H9 (cell line): ENCODE measurements around the gene MYO10. TPM values are rescaled to one million over a fixed set of nuclear protein-coding genes. Genes with fewer than 3 reads are reported as not detected.

ENCODE experiments used
- DNase-seq: peaks from one replicate; pipeline ENCODE4 v3.0.0-alpha.2; 2017
- H2AFZ ChIP-seq: one replicate; pipeline ENCODE4 v1.6.1; 2013; ENCODE audit warnings: mild to moderate bottlenecking, low read length, control low read depth, moderate library complexity
- H2AK5ac ChIP-seq: 2 replicates; pipeline ENCODE4 v1.6.1; 2013; ENCODE audit warnings: low read length, control low read depth, mixed read lengths; ENCODE audit not compliant: insufficient read length
- H2BK120ac ChIP-seq: one replicate; pipeline ENCODE4 v1.6.1; 2013; ENCODE audit warnings: low read depth, mild to moderate bottlenecking, low read length, control low read depth, inconsistent platforms; ENCODE audit not compliant: poor library complexity, severe bottlenecking
- H2BK12ac ChIP-seq: 2 replicates; pipeline ENCODE4 v1.6.1; 2013; ENCODE audit warnings: low read length, control low read depth, mixed read lengths, low read depth; ENCODE audit not compliant: insufficient read length
- H2BK15ac ChIP-seq: 2 replicates; pipeline ENCODE4 v1.6.1; 2013; ENCODE audit warnings: low read depth, low read length, control low read depth
- H2BK20ac ChIP-seq: one replicate; pipeline ENCODE4 v1.6.1; 2013; ENCODE audit warnings: low read depth, mild to moderate bottlenecking, low read length, control low read depth, inconsistent platforms; ENCODE audit not compliant: poor library complexity, severe bottlenecking
- H2BK5ac ChIP-seq: 2 replicates; pipeline ENCODE4 v1.6.1; 2013; ENCODE audit warnings: low read length, control low read depth, mixed read lengths; ENCODE audit not compliant: insufficient read length
- H3K14ac ChIP-seq: 2 replicates; pipeline ENCODE4 v1.6.1; 2013; ENCODE audit warnings: low read length, control low read depth; ENCODE audit not compliant: insufficient read depth
- H3K18ac ChIP-seq: 2 replicates; pipeline ENCODE4 v1.6.1; 2013; ENCODE audit warnings: low read depth, mild to moderate bottlenecking, mixed read lengths, low read length, control low read depth; ENCODE audit not compliant: insufficient read length
- H3K23ac ChIP-seq: 2 replicates; pipeline ENCODE4 v1.6.1; 2013; ENCODE audit warnings: low read length, control low read depth, mixed read lengths, low read depth; ENCODE audit not compliant: insufficient read length
- H3K23me2 ChIP-seq: 2 replicates; pipeline ENCODE4 v1.6.1; 2013; ENCODE audit warnings: low read depth, mild to moderate bottlenecking, mixed read lengths, low read length, control low read depth; ENCODE audit not compliant: insufficient read length, poor library complexity, severe bottlenecking
- H3K27ac ChIP-seq: 2 replicates; pipeline ENCODE4 v1.5.1; 2013; ENCODE audit warnings: low read length, control low read depth, mixed read lengths, low read depth; ENCODE audit not compliant: insufficient read length
- H3K27me3 ChIP-seq: 2 replicates; pipeline ENCODE4 v1.6.1; 2013; ENCODE audit warnings: low read length, control low read depth, inconsistent platforms; ENCODE audit not compliant: insufficient read depth
- H3K4ac ChIP-seq: 2 replicates; pipeline ENCODE4 v1.6.1; 2013; ENCODE audit warnings: low read depth, mild to moderate bottlenecking, control low read depth, inconsistent platforms, low read length, moderate library complexity
- H3K4me1 ChIP-seq: 2 replicates; pipeline ENCODE4 v1.6.1; 2013; ENCODE audit warnings: low read length, control low read depth, inconsistent platforms; ENCODE audit not compliant: insufficient read depth
- H3K4me2 ChIP-seq: 2 replicates; pipeline ENCODE4 v1.6.1; 2013; ENCODE audit warnings: low read length, control low read depth, mixed read lengths; ENCODE audit not compliant: insufficient read length, insufficient read depth
- H3K56ac ChIP-seq: 2 replicates; pipeline ENCODE4 v1.6.1; 2013; ENCODE audit warnings: low read depth, mild to moderate bottlenecking, mixed read lengths, low read length, control low read depth; ENCODE audit not compliant: insufficient read length
- H3K79me1 ChIP-seq: 2 replicates; pipeline ENCODE4 v1.6.1; 2013; ENCODE audit warnings: low read depth, mild to moderate bottlenecking, moderate library complexity, low read length, control low read depth, inconsistent platforms; ENCODE audit not compliant: insufficient read depth, poor library complexity, severe bottlenecking
- H3K79me2 ChIP-seq: 2 replicates; pipeline ENCODE4 v1.6.1; 2013; ENCODE audit warnings: low read length, control low read depth, inconsistent platforms; ENCODE audit not compliant: insufficient read depth
- H3K9ac ChIP-seq: 2 replicates; pipeline ENCODE4 v1.6.1; 2013; ENCODE audit warnings: low read length, control low read depth, mixed read lengths; ENCODE audit not compliant: insufficient read length; ENCODE audit errors: extremely low read depth
- H3K9me3 ChIP-seq: one replicate; pipeline ENCODE4 v1.6.1; 2013; ENCODE audit warnings: low read depth, low read length, inconsistent platforms; ENCODE audit not compliant: control insufficient read depth
- H3T11ph ChIP-seq: one replicate; pipeline ENCODE4 v1.6.1; 2013; ENCODE audit warnings: mild to moderate bottlenecking, low read length, control low read depth, inconsistent platforms
- H4K20me1 ChIP-seq: one replicate; pipeline ENCODE4 v1.6.1; 2013; ENCODE audit not compliant: control insufficient read depth, insufficient read length, insufficient read depth
- H4K5ac ChIP-seq: 2 replicates; pipeline ENCODE4 v1.6.1; 2013; ENCODE audit warnings: low read depth, mild to moderate bottlenecking, mixed read lengths, low read length, control low read depth; ENCODE audit not compliant: insufficient read length
- H4K8ac ChIP-seq: replicated peaks from 2 replicates; pipeline ENCODE4 v1.6.1; 2013; ENCODE audit warnings: low read length, control low read depth, mixed read lengths, low read depth; ENCODE audit not compliant: insufficient read length
- H4K91ac ChIP-seq: 2 replicates; pipeline ENCODE4 v1.6.1; 2013; ENCODE audit warnings: low read depth, mild to moderate bottlenecking, moderate library complexity, mixed read lengths, low read length, control low read depth; ENCODE audit not compliant: insufficient read length
- H3K27ac Mint-ChIP-seq, 3 experiments: 2 replicates in 2 of 3; 3 replicates in 1 of 3; pipeline ENCODE4 v1.8.0; 2020 to 2021; ENCODE audit warnings: mixed read lengths in 3 of 3, mild to moderate bottlenecking in 1 of 3, moderate library complexity in 1 of 3
- H3K27me3 Mint-ChIP-seq: 2 replicates; pipeline ENCODE4 v1.8.0; 2021; ENCODE audit warnings: low read depth, mild to moderate bottlenecking, moderate library complexity, mixed read lengths
- H3K36me3 Mint-ChIP-seq, 3 experiments: 2 replicates in 2 of 3; 3 replicates in 1 of 3; pipeline ENCODE4 v1.8.0; 2020 to 2021; ENCODE audit warnings: low read depth in 3 of 3, mixed read lengths in 3 of 3; ENCODE audit not compliant: insufficient read depth in 1 of 3
- H3K4me1 Mint-ChIP-seq, 2 experiments: 2 replicates each; pipeline ENCODE4 v1.8.0; 2020; ENCODE audit warnings: mixed read lengths in 2 of 2
- H3K4me3 Mint-ChIP-seq, 2 experiments: 2 replicates in 1 of 2; 3 replicates in 1 of 2; pipeline ENCODE4 v1.8.0; 2020 to 2021; ENCODE audit warnings: mild to moderate bottlenecking in 2 of 2, mixed read lengths in 2 of 2, moderate library complexity in 1 of 2
- H3K9me3 Mint-ChIP-seq, 2 experiments: 2 replicates in 1 of 2; 3 replicates in 1 of 2; pipeline ENCODE4 v1.8.0; 2020; ENCODE audit warnings: mild to moderate bottlenecking in 2 of 2, mixed read lengths in 2 of 2, moderate library complexity in 1 of 2
- WGBS: extraction: QIAGEN DNeasy Blood & Tissue Kit; methylation state at CpG from one replicate; pipeline ENCODE4 v1.1.7; 2013; ENCODE audit warnings: missing lambda C conversion rate, low lambda C conversion rate, mixed read lengths; ENCODE audit not compliant: insufficient read length; ENCODE audit errors: extremely low coverage; 5-methylcytosine and 5-hydroxymethylcytosine counted together
- total RNA-seq: library from RNA; stranded (reverse); gene quantifications from 2 replicates; pipeline ENCODE4 v1.2.1, GENCODE V29; 2021
- TF ChIP-seq, protein P1 (sequence below): fragments of 200-600 bp; sonication (generic); conservative IDR thresholded peaks from 3 replicates; pipeline ENCODE4 v1.8.0; 2021; ENCODE audit warnings: antibody characterized with exemption, mild to moderate bottlenecking

Gene MYO10
- total RNA-seq, 1 experiment from 2014 or later = 127 TPM

DNA sequence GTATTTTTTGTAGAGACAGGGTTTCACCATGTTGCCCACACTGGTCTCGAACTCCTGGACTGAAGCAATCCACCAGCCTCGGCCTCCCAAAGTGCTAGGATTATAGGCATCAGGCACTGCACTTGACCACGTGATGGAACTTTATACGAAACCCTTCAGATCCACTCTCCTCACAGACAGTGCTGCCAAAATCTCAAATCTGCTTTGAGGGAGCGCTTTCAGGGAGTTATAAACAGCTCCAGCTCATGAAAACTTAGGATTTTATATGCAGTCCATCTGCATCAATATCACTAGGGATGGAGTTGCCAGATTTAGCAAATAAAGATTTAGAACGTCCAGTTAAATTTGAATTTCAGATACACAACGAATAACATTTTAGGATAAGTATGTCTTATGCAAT is 25.0 kb upstream of the MYO10 start:
- H3K23me2 ChIP-seq = no peaks in the 10 kb centered on the region
- H3K9ac ChIP-seq = no peak overlapping the region
- H2BK15ac ChIP-seq = no peak overlapping the region
- peaks cover 9 to 11% of the 10 kb centered on the region in 2 experiments for H3K4me1 Mint-ChIP-seq
- DNase-seq = no peak
- H4K91ac ChIP-seq = no peak overlapping the region
- no peaks in the 10 kb centered on the region for H3K27me3 ChIP-seq
- H2AFZ ChIP-seq = no peak overlapping the region
- H3T11ph ChIP-seq = no peak overlapping the region
- no peak overlapping the region for H3K23ac ChIP-seq
- TF ChIP-seq, protein P1, sequence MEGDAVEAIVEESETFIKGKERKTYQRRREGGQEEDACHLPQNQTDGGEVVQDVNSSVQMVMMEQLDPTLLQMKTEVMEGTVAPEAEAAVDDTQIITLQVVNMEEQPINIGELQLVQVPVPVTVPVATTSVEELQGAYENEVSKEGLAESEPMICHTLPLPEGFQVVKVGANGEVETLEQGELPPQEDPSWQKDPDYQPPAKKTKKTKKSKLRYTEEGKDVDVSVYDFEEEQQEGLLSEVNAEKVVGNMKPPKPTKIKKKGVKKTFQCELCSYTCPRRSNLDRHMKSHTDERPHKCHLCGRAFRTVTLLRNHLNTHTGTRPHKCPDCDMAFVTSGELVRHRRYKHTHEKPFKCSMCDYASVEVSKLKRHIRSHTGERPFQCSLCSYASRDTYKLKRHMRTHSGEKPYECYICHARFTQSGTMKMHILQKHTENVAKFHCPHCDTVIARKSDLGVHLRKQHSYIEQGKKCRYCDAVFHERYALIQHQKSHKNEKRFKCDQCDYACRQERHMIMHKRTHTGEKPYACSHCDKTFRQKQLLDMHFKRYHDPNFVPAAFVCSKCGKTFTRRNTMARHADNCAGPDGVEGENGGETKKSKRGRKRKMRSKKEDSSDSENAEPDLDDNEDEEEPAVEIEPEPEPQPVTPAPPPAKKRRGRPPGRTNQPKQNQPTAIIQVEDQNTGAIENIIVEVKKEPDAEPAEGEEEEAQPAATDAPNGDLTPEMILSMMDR = no peak
- WGBS = no CpG with 5 or more reads among the region's 7 CpGs
- H3K79me2 ChIP-seq = no peaks in the 10 kb centered on the region
- H2BK20ac ChIP-seq = no peak overlapping the region
- H2BK120ac ChIP-seq = no peak overlapping the region
- H2BK5ac ChIP-seq = no peak overlapping the region
- no peak overlapping the region for H3K4ac ChIP-seq
- no peak overlapping the region for H3K4me3 Mint-ChIP-seq
- H3K27me3 Mint-ChIP-seq = peaks cover 2% of the 10 kb centered on the region; the same call in 1 of the 2 replicates
- H3K4me1 ChIP-seq = peaks cover 2% of the 10 kb centered on the region; the same call in 1 of the 2 replicates
- no peak overlapping the region for H3K18ac ChIP-seq
- no peaks in the 10 kb centered on the region for H3K36me3 Mint-ChIP-seq
- no peak overlapping the region for H3K4me2 ChIP-seq
- no peak overlapping the region for H4K5ac ChIP-seq
- no peaks in the 10 kb centered on the region for H4K20me1 ChIP-seq
- H3K14ac ChIP-seq = no peak overlapping the region
- no peak overlapping the region for H4K8ac ChIP-seq
- no peak overlapping the region for H3K56ac ChIP-seq
- H3K27ac ChIP-seq = no peak overlapping the region
- H3K79me1 ChIP-seq = no peaks in the 10 kb centered on the region
- H3K9me3 Mint-ChIP-seq = peaks cover 0 to 2% of the 10 kb centered on the region in 2 experiments; a peak in 2 of 5 replicates
- H3K9me3 ChIP-seq = no peaks in the 10 kb centered on the region
- H2AK5ac ChIP-seq = no peak overlapping the region
- H3K27ac Mint-ChIP-seq = no peak overlapping the region
- no peak overlapping the region for H2BK12ac ChIP-seq
